IPS-NIHi11 (cell line): ENCODE measurements around the gene ALS2CL.

ENCODE experiments used
- DNase-seq: peaks from one replicate; pipeline ENCODE4 v3.0.0; 2012; ENCODE audit warnings: mixed read lengths, low spot score

ALS2CL gene

GRCh38 chr3:46664188-46664970, 29.1 kb downstream of the ALS2CL start:
- DNase-seq = peak; percentile 3

- DNase-seq = peak; percentile 49
Observed at GRCh38 chr3:46663591-46664135, 29.8 kb downstream of the ALS2CL start.

GRCh38 chr3:46662771-46663551, 30.5 kb downstream of the ALS2CL start:
- DNase-seq = peak; percentile 6

- DNase-seq = peak; percentile 48
Observed at GRCh38 chr3:46661776-46662766, 31.4 kb downstream of the ALS2CL start.

GRCh38 chr3:46660543-46661523, 32.6 kb downstream of the ALS2CL start:
- peak; percentile 14 for DNase-seq

- peak; percentile 10 for DNase-seq
Observed at GRCh38 chr3:46660003-46660402, 33.5 kb downstream of the ALS2CL start.

- peak; percentile 21 for DNase-seq
Observed at GRCh38 chr3:46659285-46659684, 34.2 kb downstream of the ALS2CL start.

- no peak for DNase-seq
Observed at GRCh38 chr3:46656778-46657556, 36.5 kb downstream of the ALS2CL start.

GRCh38 chr3:46655271-46655670, 38.2 kb downstream of the ALS2CL start:
- DNase-seq = no peak

GRCh38 chr3:46651084-46651483, 42.4 kb downstream of the ALS2CL start:
- no peak for DNase-seq

GRCh38 chr3:46649436-46649835, 44.0 kb downstream of the ALS2CL start:
- DNase-seq = no peak

- DNase-seq = no peak
Observed at GRCh38 chr3:46648096-46648495, 45.4 kb downstream of the ALS2CL start.

GRCh38 chr3:46646700-46647099, 46.8 kb downstream of the ALS2CL start:
- DNase-seq = no peak

GRCh38 chr3:46643701-46644100, 49.8 kb downstream of the ALS2CL start:
- DNase-seq = no peak

GRCh38 chr3:46642971-46643370, 50.5 kb downstream of the ALS2CL start:
- no peak for DNase-seq

- no peak for DNase-seq
Observed at GRCh38 chr3:46640927-46641326, 52.6 kb downstream of the ALS2CL start.

GRCh38 chr3:46639221-46639620, 54.3 kb downstream of the ALS2CL start:
- no peak for DNase-seq

GRCh38 chr3:46634856-46635255, 58.6 kb downstream of the ALS2CL start:
- no peak for DNase-seq

- DNase-seq = no peak
Observed at GRCh38 chr3:46632792-46633191, 60.7 kb downstream of the ALS2CL start.
